Heart right ventricle (tissue), 16 donors: Measurements from ENCODE around the gene AFP. TPM values are rescaled to one million over a fixed set of nuclear protein-coding genes. Genes with fewer than 3 reads are reported as not detected.
"Not testable (repeated sequence)": the region's sequence is repeated elsewhere in the genome, so short reads cannot be mapped to it uniquely, and the experiment has no call there.

Experiments
- ATAC-seq, 8 donors: fragments of 200-7000 bp; cut with Tn5 transposase; one replicate each; pipeline ENCODE4 v1.9.1; 2020; ENCODE audit warnings: mild to moderate bottlenecking in 8 of 8, moderate library complexity in 8 of 8, moderate number of reproducible peaks in 1 of 8
- DNase-seq, 2 donors: peaks; one replicate each; pipeline ENCODE4 v3.0.0-alpha.2; 2020
- H3K27ac ChIP-seq, 10 donors: fragments of 200-600 bp; sonication (generic) in 2 of 10; one replicate each; pipeline versions ENCODE4 v1.5.0 to v1.8.0; 2020 to 2022; ENCODE audit warnings: mild to moderate bottlenecking in 3 of 10
- H3K27me3 ChIP-seq, 7 donors: fragments of 200-600 bp; one replicate each; pipeline ENCODE4 v1.8.0; 2021 to 2022; ENCODE audit warnings: mild to moderate bottlenecking in 2 of 7
- H3K36me3 ChIP-seq, 9 donors: fragments of 200-600 bp; sonication (generic) in 1 of 9; one replicate each; pipeline versions ENCODE4 v1.5.0 to v1.8.0; 2020 to 2022; ENCODE audit warnings: mild to moderate bottlenecking in 2 of 9
- H3K4me1 ChIP-seq, 9 donors: fragments of 200-600 bp; sonication (generic) in 1 of 9; one replicate each; pipeline versions ENCODE4 v1.5.0 to v1.8.0; 2020 to 2022; ENCODE audit warnings: mild to moderate bottlenecking in 4 of 9
- H3K4me3 ChIP-seq, 10 donors: fragments of 200-600 bp; sonication (generic) in 2 of 10; one replicate each; pipeline versions ENCODE4 v1.5.0 to v1.8.0; 2020 to 2022; ENCODE audit warnings: mild to moderate bottlenecking in 7 of 10, moderate library complexity in 2 of 10
- H3K9me3 ChIP-seq, 11 donors: fragments of 200-600 bp in 10 of 11; sonication (generic) in 2 of 11; one replicate each; pipeline versions ENCODE4 v1.5.0 to v1.8.0; 2013 to 2022; ENCODE audit warnings: mild to moderate bottlenecking in 2 of 11, control low read depth in 1 of 11, moderate library complexity in 1 of 11
- WGBS, 2 donors: extraction: QIAGEN DNeasy Blood & Tissue Kit; methylation state at CpG; one replicate each; pipeline ENCODE4 v1.1.7; 2013; ENCODE audit warnings: inconsistent platforms in 1 of 2; 5-methylcytosine and 5-hydroxymethylcytosine counted together
- intact Hi-C, 10 donors: fragments of 100-400 bp; cut with DNase I; formaldehyde crosslinking; loops; one replicate each; pipeline versions ENCODE4 v1.11.1 to v1.14.2; 2022
- long read RNA-seq, 3 donors: library from polyadenylated mRNA; unstranded; transcript quantifications; one replicate each; pipeline ENCODE4 v2.0.0, GENCODE V29; 2020 to 2021
- polyA plus RNA-seq, 2 donors: library from polyadenylated mRNA; stranded (reverse); fragments of 200-250 nt; gene quantifications; one replicate each; pipeline ENCODE4 v1.2.3, GENCODE V29; 2013
- total RNA-seq, 10 donors: library from RNA; stranded (reverse); fragmentation: NEBNext Ultra II Directional in 3 of 10; extraction: Animal tissue kit (Norgen Biotek cat#: 25700) in 3 of 10; gene quantifications; one replicate each; pipeline versions ENCODE4 v1.2.1 to v1.2.4, GENCODE V29; 2021 to 2023
- TF ChIP-seq, protein P1 (sequence below), 9 donors: fragments of 200-600 bp; sonication (generic) in 2 of 9; IDR thresholded peaks; one replicate each; pipeline versions ENCODE4 v1.5.0 to v1.8.0; 2021 to 2022; ENCODE audit warnings: antibody characterized with exemption in 9 of 9, mild to moderate bottlenecking in 5 of 9, moderate library complexity in 1 of 9
- donor health status: Arrhythmogenic right ventricular cardiomyopathy.
- donor health status: ischemic (EF 13 %, LVEDD 7.1; RV severe dilation, severe dysfunction).
- donor health status: healthy with polysubstance abuse.
- donor health status: DM: no; HTN: yes; CAD: no.
- donor health status: DM: no; HTN: no; CAD: no.
- donor health status: ischemic (EF 25% LVEDD 6.9; RV normal size, moderate dysfunction).
- donor health status: ischemic (EF 25% LVEDD 5.7; RV mildly dilated, moderate dysfunction).
- donor health status: healthy.
- donor health status: DM: yes; HTN: yes; CAD: no.
- donor health status: Ischemic cardiomyopathy.
- donor health status: ischemic (EF 35%, LVEDD 5.7; RV mildly dilated, moderate dysfunction).
- donor health status: nonischemic (EF 11% LVEDD 7.7; RV severe dilation, severe dysfunction).
- donor health status: DM: yes; HTN: yes; CAD: no.
- donor health status: PGD.
- donor health status: ischemic (EF 29% LVEDD 5.4; RV normal size, mild dysfunction).
- donor health status: nonischemic (EF 23%, LVEDD 6.1; RV moderate dilation, normal function).

The AFP gene
- total RNA-seq = not detected
- not detected for polyA plus RNA-seq
- long read RNA-seq, donor 1 = 0 reads
- long read RNA-seq, donor 2 = 0 reads
- long read RNA-seq, donor 3 = 0 reads

DNA sequence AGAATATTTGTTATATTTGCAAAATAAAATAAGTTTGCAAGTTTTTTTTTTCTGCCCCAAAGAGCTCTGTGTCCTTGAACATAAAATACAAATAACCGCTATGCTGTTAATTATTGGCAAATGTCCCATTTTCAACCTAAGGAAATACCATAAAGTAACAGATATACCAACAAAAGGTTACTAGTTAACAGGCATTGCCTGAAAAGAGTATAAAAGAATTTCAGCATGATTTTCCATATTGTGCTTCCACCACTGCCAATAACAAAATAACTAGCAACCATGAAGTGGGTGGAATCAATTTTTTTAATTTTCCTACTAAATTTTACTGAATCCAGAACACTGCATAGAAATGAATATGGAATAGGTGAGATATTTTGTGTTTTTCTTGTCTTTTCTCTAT, at the start of gene AFP:
AFP (plus strand) TSS at position 238 of the 400 bp plus-strand sequence; CDS start at position 280, 42 bp downstream.
- Histone ChIP-seq H3K9me3 (no peaks in the 10 kb centered on the region), H3K4me3 (no peak within 1 kb of the TSS), H3K4me1 (no peaks in the 10 kb centered on the region), H3K27me3 (peaks cover 0 to 16% (median 0%) of the 10 kb centered on the region in 7 donors), H3K36me3 (no peaks in the 10 kb centered on the region), H3K27ac (no peak within 1 kb of the TSS)
- WGBS, 2 donors = 64 to 78% methylated on average over 1 of the region's 1 CpG
- ATAC-seq = no peak
- intact Hi-C loops = no loop called here
- TF ChIP-seq, protein P1, sequence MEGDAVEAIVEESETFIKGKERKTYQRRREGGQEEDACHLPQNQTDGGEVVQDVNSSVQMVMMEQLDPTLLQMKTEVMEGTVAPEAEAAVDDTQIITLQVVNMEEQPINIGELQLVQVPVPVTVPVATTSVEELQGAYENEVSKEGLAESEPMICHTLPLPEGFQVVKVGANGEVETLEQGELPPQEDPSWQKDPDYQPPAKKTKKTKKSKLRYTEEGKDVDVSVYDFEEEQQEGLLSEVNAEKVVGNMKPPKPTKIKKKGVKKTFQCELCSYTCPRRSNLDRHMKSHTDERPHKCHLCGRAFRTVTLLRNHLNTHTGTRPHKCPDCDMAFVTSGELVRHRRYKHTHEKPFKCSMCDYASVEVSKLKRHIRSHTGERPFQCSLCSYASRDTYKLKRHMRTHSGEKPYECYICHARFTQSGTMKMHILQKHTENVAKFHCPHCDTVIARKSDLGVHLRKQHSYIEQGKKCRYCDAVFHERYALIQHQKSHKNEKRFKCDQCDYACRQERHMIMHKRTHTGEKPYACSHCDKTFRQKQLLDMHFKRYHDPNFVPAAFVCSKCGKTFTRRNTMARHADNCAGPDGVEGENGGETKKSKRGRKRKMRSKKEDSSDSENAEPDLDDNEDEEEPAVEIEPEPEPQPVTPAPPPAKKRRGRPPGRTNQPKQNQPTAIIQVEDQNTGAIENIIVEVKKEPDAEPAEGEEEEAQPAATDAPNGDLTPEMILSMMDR (IDR thresholded peaks at IDR 0.05) = no peak
- DNase-seq = no peak

DNA sequence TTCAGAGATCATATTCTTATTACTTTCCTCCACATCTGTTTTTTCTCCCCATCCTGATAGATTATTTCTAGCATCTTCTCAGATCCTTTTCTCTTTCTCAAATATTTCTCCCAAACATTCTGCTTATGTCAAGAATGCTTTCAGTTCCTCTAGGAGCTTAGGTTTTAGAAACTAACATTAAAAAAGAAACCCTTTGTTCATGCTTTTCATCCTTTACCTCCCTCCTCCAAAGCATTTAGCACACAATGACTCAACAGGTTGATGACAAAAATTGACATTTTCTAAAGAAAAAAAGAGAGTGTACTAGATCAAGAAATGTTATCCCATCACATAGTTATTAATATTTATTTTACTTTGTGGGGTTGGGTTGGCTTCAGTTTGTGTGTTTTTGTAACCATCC, 48.5 kb upstream of the AFP start:
- H3K9me3 ChIP-seq = peaks cover 0 to 13% (median 0%) of the 10 kb centered on the region in 11 donors
- no peaks in the 10 kb centered on the region for H3K36me3 ChIP-seq
- no peak overlapping the region for H3K27ac ChIP-seq
- TF ChIP-seq, protein P1 (IDR thresholded peaks at IDR 0.05) = no peak
- H3K4me1 ChIP-seq = no peaks in the 10 kb centered on the region
- intact Hi-C loops = no loop called here
- DNase-seq (no peak), ATAC-seq (no peak)
- no peak overlapping the region for H3K4me3 ChIP-seq
- no peaks in the 10 kb centered on the region for H3K27me3 ChIP-seq

DNA sequence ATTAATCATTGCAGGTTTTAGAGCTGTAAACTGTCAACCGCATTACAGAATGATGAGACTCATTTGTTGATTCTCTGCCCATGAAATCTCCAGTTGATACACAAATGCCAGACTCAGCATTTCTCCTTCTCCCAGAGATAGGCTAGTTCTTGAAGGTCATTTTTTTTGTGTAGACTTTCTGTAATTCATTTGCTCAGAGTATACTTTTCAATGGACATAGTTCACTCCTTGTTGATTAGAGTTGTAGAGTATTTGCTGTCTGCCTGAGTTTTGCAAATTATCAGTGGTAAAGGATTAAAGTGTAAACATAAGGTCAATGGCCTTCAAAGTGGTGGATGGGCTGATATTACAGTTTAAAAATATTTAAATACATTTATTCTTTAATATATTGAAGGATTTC, 47.1 kb upstream of the AFP start:
- Histone ChIP-seq H3K9me3 (peaks cover 0 to 13% (median 0%) of the 10 kb centered on the region in 11 donors), H3K4me3 (no peak overlapping the region), H3K27ac (no peak overlapping the region), H3K36me3 (no peaks in the 10 kb centered on the region), H3K27me3 (no peaks in the 10 kb centered on the region), H3K4me1 (no peaks in the 10 kb centered on the region)
- WGBS, 2 donors = 91 to 92% methylated on average over 1 of the region's 1 CpG
- TF ChIP-seq, protein P1 (IDR thresholded peaks at IDR 0.05) = no peak
- ATAC-seq (no peak), DNase-seq (no peak)
- intact Hi-C loops = no loop called here

DNA sequence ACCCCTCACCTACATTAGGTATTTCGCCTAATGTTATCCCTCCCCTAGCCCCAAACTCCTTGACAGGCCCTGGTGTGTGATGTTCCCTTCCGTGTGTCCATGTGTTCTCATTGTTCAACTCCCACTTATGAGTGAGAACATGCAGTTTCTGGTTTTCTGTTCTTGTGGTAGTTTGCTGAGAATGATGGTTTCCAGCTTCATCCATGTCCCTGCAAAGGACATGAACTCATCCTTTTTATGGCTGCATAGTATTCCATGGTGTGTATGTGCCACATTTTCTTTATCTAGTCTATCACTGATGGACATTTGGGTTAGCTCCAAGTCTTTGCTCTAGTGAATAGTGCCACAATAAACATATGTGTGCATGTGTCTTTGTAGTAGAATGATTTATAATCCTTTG, 46.4 kb upstream of the AFP start:
- H3K4me3 ChIP-seq, H3K27me3 ChIP-seq, H3K36me3 ChIP-seq, H3K27ac ChIP-seq, intact Hi-C loops, DNase-seq, H3K4me1 ChIP-seq, ATAC-seq: not testable (repeated sequence)
- H3K9me3 ChIP-seq = peaks cover 0 to 13% (median 0%) of the 10 kb centered on the region in 11 donors
- WGBS, 2 donors = 89 to 91% methylated on average over 2 of the region's 2 CpGs

DNA sequence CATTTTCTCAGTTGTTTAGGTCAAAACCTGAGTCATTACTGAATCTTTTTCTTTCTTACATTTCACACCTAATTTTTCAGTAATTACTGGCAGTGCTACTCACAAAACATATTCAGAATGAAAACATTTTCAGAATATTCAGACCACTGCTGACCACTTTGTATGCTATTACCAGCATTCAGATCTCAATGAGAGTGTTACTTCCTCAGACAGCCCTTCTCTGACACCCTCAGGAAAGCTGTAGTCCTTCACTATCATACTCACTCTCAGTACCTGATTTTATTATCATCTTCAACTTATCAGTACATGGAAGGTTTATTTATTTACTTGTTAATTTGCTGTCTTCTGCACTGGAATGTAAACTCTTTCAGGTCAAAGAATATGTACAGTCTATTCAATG, 44.2 kb upstream of the AFP start:
- H3K27ac ChIP-seq = no peak overlapping the region
- intact Hi-C loops = no loop called here
- no peak for DNase-seq
- no peaks in the 10 kb centered on the region for H3K27me3 ChIP-seq
- H3K9me3 ChIP-seq = no peaks in the 10 kb centered on the region
- TF ChIP-seq, protein P1 (IDR thresholded peaks at IDR 0.05) = no peak
- H3K4me1 ChIP-seq = no peaks in the 10 kb centered on the region
- H3K4me3 ChIP-seq = no peak overlapping the region
- no peaks in the 10 kb centered on the region for H3K36me3 ChIP-seq
- no peak for ATAC-seq
